GM23248 (cell line): ENCODE measurements around the gene C9orf43. TPM values are rescaled to one million over a fixed set of nuclear protein-coding genes. Genes with fewer than 3 reads are reported as not detected.

Experiments used
- DNase-seq: peaks from one replicate; pipeline ENCODE4 v3.0.0-alpha.2; 2015
- H2AFZ ChIP-seq: fragments of 200-600 bp; sonication (generic); 2 replicates; pipeline ENCODE4 v1.6.1; 2016; ENCODE audit warnings: antibody characterized with exemption
- H3F3A ChIP-seq: fragments of 200-600 bp; sonication (generic); 2 replicates; pipeline ENCODE4 v1.6.1; 2016; ENCODE audit warnings: mild to moderate bottlenecking, antibody characterized with exemption, mixed run types; ENCODE audit not compliant: insufficient read depth
- H3K27ac ChIP-seq: fragments of 200-600 bp; sonication (generic); 2 replicates; pipeline ENCODE4 v1.5.1; 2016; ENCODE audit warnings: mild to moderate bottlenecking
- H3K27me3 ChIP-seq: fragments of 200-600 bp; sonication (generic); replicated peaks from 2 replicates; pipeline ENCODE4 v1.6.1; 2016; ENCODE audit warnings: mild to moderate bottlenecking; ENCODE audit not compliant: insufficient read depth
- H3K36me3 ChIP-seq: fragments of 200-600 bp; sonication (generic); 2 replicates; pipeline ENCODE4 v1.6.1; 2016; ENCODE audit warnings: low read depth, mild to moderate bottlenecking
- H3K4me1 ChIP-seq: fragments of 200-600 bp; sonication (generic); 2 replicates; pipeline ENCODE4 v1.6.1; 2016; ENCODE audit warnings: mild to moderate bottlenecking; ENCODE audit not compliant: insufficient read depth
- H3K4me2 ChIP-seq: fragments of 200-600 bp; sonication (generic); one replicate; pipeline ENCODE4 v1.6.1; 2016; ENCODE audit warnings: mild to moderate bottlenecking; ENCODE audit not compliant: unreplicated experiment
- H3K4me3 ChIP-seq: fragments of 200-600 bp; sonication (generic); 2 replicates; pipeline ENCODE4 v1.5.1; 2016; ENCODE audit warnings: mild to moderate bottlenecking
- H3K79me2 ChIP-seq: fragments of 200-600 bp; sonication (generic); 2 replicates; pipeline ENCODE4 v1.6.1; 2016; ENCODE audit warnings: mild to moderate bottlenecking; ENCODE audit not compliant: insufficient read depth
- H3K9ac ChIP-seq: fragments of 200-600 bp; sonication (generic); 2 replicates; pipeline ENCODE4 v1.6.1; 2016; ENCODE audit warnings: mild to moderate bottlenecking
- H3K9me2 ChIP-seq: fragments of 200-600 bp; sonication (generic); 2 replicates; pipeline ENCODE4 v1.6.1; 2016; ENCODE audit warnings: mixed run types, mild to moderate bottlenecking, moderate library complexity; ENCODE audit not compliant: insufficient read depth
- H3K9me3 ChIP-seq: fragments of 200-600 bp; sonication (generic); one replicate; pipeline ENCODE4 v1.6.1; 2017; ENCODE audit warnings: low read depth
- H4K20me1 ChIP-seq: fragments of 200-600 bp; sonication (generic); 2 replicates; pipeline ENCODE4 v1.6.0; 2016; ENCODE audit not compliant: insufficient read depth
- EZH2 ChIP-seq: fragments of 200-600 bp; sonication (generic); IDR thresholded peaks from 2 replicates; pipeline ENCODE4 v1.6.1; 2018; ENCODE audit warnings: antibody characterized with exemption, mild to moderate bottlenecking; ENCODE audit not compliant: insufficient read depth, poor library complexity, severe bottlenecking
- EZH2phosphoT487 ChIP-seq: fragments of 200-600 bp; sonication (generic); IDR thresholded peaks from 2 replicates; pipeline ENCODE4 v1.6.1; 2018; ENCODE audit warnings: antibody characterized with exemption, moderate library complexity, mild to moderate bottlenecking, low read depth; ENCODE audit not compliant: insufficient read depth
- WGBS, 2 experiments: methylation state at CpG; one replicate each; pipeline ENCODE4 v1.1.6; 2015 to 2017; ENCODE audit warnings: low lambda C conversion rate in 2 of 2, low coverage in 1 of 2; ENCODE audit errors: missing lambda C conversion rate in 2 of 2; 5-methylcytosine and 5-hydroxymethylcytosine counted together
- in situ Hi-C: fragments of 300-500 bp; cut with MboI; formaldehyde crosslinking; loops from 2 replicates; pipeline ENCODE4 v1.15.0; 2020
- polyA plus RNA-seq: library from polyadenylated mRNA; unstranded; fragments of >200 nt; fragmentation: Nextera tagmentation; extraction: Ambion mirVana; gene quantifications from 2 replicates; pipeline ENCODE4 v1.2.1, GENCODE V29; 2016
- total RNA-seq: library from RNA; depleted of rRNA; stranded (reverse); fragments of >200 nt; shearing (Covaris generic); gene quantifications from 2 replicates; pipeline ENCODE4 v1.2.3, GENCODE V29; 2014

C9orf43 gene
- total and polyA plus RNA-seq, 2 experiments from 2014 or later, result 0.59 to 0.76 TPM

GRCh38 chr9:113461285-113461684 is 50.7 kb downstream of the C9orf43 start:
- in situ Hi-C loops, result no loop called here
- H3K36me3 ChIP-seq, result no peaks in the 10 kb centered on the region
- no peaks in the 10 kb centered on the region for H3K9me3 ChIP-seq
- no peak overlapping the region for H3K4me2 ChIP-seq
- H2AFZ ChIP-seq, result no peak overlapping the region
- H3K79me2 ChIP-seq, result no peaks in the 10 kb centered on the region
- H3F3A ChIP-seq, result peaks cover 13% of the 10 kb centered on the region
- H3K27me3 ChIP-seq, result no peaks in the 10 kb centered on the region
- H4K20me1 ChIP-seq, result no peaks in the 10 kb centered on the region
- H3K9ac ChIP-seq, result no peak overlapping the region
- H3K27ac ChIP-seq, result no peak overlapping the region
- H3K4me1 ChIP-seq, result peaks cover 6% of the 10 kb centered on the region
- no peak overlapping the region for H3K4me3 ChIP-seq
- no peaks in the 10 kb centered on the region for H3K9me2 ChIP-seq
- 73 to 80% methylated on average over 3 of the region's 3 CpGs for WGBS, 2 experiments
- no peak for DNase-seq
- TF ChIP-seq EZH2phosphoT487 (no peak), EZH2 (no peak)

GRCh38 chr9:113461943-113462342 is 51.4 kb downstream of the C9orf43 start:
- TF ChIP-seq EZH2phosphoT487, result no peak
- no peak for TF ChIP-seq EZH2
- Histone ChIP-seq H2AFZ (no peak overlapping the region), H4K20me1 (no peaks in the 10 kb centered on the region), H3K36me3 (no peaks in the 10 kb centered on the region), H3K4me2 (no peak overlapping the region), H3K27ac (no peak overlapping the region), H3K9ac (no peak overlapping the region), H3K4me1 (no peaks in the 10 kb centered on the region), H3K9me3 (no peaks in the 10 kb centered on the region), H3K27me3 (no peaks in the 10 kb centered on the region), H3K79me2 (no peaks in the 10 kb centered on the region), H3F3A (peaks cover 7% of the 10 kb centered on the region), H3K9me2 (no peaks in the 10 kb centered on the region), H3K4me3 (no peak overlapping the region)
- in situ Hi-C loops, result no loop called here
- DNase-seq, result no peak
- 83 to 85% methylated on average over 4 of the region's 4 CpGs for WGBS, 2 experiments

- in situ Hi-C loops, result no loop called here
- DNase-seq, result no peak
- Histone ChIP-seq H3K79me2 (no peaks in the 10 kb centered on the region), H3K9me3 (no peaks in the 10 kb centered on the region), H3K4me3 (no peak overlapping the region), H3K4me1 (no peaks in the 10 kb centered on the region), H3K9me2 (no peaks in the 10 kb centered on the region), H3K9ac (no peak overlapping the region), H3K27me3 (no peaks in the 10 kb centered on the region), H4K20me1 (no peaks in the 10 kb centered on the region), H2AFZ (no peak overlapping the region), H3K27ac (no peak overlapping the region), H3F3A (no peaks in the 10 kb centered on the region), H3K4me2 (no peak overlapping the region), H3K36me3 (no peaks in the 10 kb centered on the region)
- WGBS, 2 experiments, result 78 to 79% methylated on average over 11 of the region's 11 CpGs
- TF ChIP-seq EZH2phosphoT487 (no peak), EZH2 (no peak)
Observed at GRCh38 chr9:113462781-113463286, 52.3 kb downstream of the C9orf43 start.

- H3K9me3 ChIP-seq, result no peaks in the 10 kb centered on the region
- H3K4me1 ChIP-seq, result no peaks in the 10 kb centered on the region
- no peak within 1 kb of the TSS for H3K4me3 ChIP-seq
- H3K27me3 ChIP-seq, result no peaks in the 10 kb centered on the region
- H3K9ac ChIP-seq, result no peak within 1 kb of the TSS
- TF ChIP-seq EZH2 (no peak), EZH2phosphoT487 (no peak)
- H3K9me2 ChIP-seq, result no peaks in the 10 kb centered on the region
- in situ Hi-C loops, result no loop called here
- 67 to 72% methylated on average over 38 to 54 of the region's 55 CpGs for WGBS, 2 experiments
- no peaks in the 10 kb centered on the region for H3F3A ChIP-seq
- H3K36me3 ChIP-seq, result no peaks in the 10 kb centered on the region
- DNase-seq, result no peak
- H2AFZ ChIP-seq, result no peak within 1 kb of the TSS
- H3K4me2 ChIP-seq, result no peak within 1 kb of the TSS
- H3K27ac ChIP-seq, result no peak within 1 kb of the TSS
- H3K79me2 ChIP-seq, result no peaks in the 10 kb centered on the region
- no peaks in the 10 kb centered on the region for H4K20me1 ChIP-seq
Observed at GRCh38 chr9:113463418-113464285, 53.1 kb downstream of the C9orf43 start, which contains the start of gene RGS3. Gene RGS3, plus strand, starts transcription at chr9:113463727. Its CDS starts 76 bp downstream, at chr9:113463803.
